IPS-20b (cell line): ENCODE measurements around the gene G3BP2.
"Not testable (repeated sequence)": the region's sequence is repeated elsewhere in the genome, so short reads cannot be mapped to it uniquely, and the experiment has no call there.

Experiments used
- H3K27ac ChIP-seq: one replicate; pipeline ENCODE4 v1.5.1; 2013; ENCODE audit warnings: low read length
- H3K27me3 ChIP-seq: 2 replicates; pipeline ENCODE4 v1.6.1; 2013; ENCODE audit warnings: mild to moderate bottlenecking, low read length, inconsistent platforms; ENCODE audit not compliant: insufficient read depth
- H3K36me3 ChIP-seq: 2 replicates; pipeline ENCODE4 v1.6.1; 2013; ENCODE audit warnings: low read depth, mild to moderate bottlenecking, inconsistent platforms, low read length, moderate library complexity; ENCODE audit not compliant: insufficient read depth
- H3K4me1 ChIP-seq: 2 replicates; pipeline ENCODE4 v1.6.1; 2013; ENCODE audit warnings: mild to moderate bottlenecking, control low read depth, inconsistent platforms, low read length, moderate library complexity; ENCODE audit not compliant: insufficient read depth
- H3K4me3 ChIP-seq: 2 replicates; pipeline ENCODE4 v1.5.1; 2013; ENCODE audit warnings: mild to moderate bottlenecking, low read length, inconsistent platforms
- H3K9ac ChIP-seq: 2 replicates; pipeline ENCODE4 v1.6.1; 2013; ENCODE audit warnings: low read depth, mild to moderate bottlenecking, inconsistent platforms, low read length, moderate library complexity
- H3K9me3 ChIP-seq: 2 replicates; pipeline ENCODE4 v1.6.1; 2013; ENCODE audit warnings: mild to moderate bottlenecking, low read depth, low read length, inconsistent platforms; ENCODE audit not compliant: insufficient read depth

G3BP2 gene

DNA sequence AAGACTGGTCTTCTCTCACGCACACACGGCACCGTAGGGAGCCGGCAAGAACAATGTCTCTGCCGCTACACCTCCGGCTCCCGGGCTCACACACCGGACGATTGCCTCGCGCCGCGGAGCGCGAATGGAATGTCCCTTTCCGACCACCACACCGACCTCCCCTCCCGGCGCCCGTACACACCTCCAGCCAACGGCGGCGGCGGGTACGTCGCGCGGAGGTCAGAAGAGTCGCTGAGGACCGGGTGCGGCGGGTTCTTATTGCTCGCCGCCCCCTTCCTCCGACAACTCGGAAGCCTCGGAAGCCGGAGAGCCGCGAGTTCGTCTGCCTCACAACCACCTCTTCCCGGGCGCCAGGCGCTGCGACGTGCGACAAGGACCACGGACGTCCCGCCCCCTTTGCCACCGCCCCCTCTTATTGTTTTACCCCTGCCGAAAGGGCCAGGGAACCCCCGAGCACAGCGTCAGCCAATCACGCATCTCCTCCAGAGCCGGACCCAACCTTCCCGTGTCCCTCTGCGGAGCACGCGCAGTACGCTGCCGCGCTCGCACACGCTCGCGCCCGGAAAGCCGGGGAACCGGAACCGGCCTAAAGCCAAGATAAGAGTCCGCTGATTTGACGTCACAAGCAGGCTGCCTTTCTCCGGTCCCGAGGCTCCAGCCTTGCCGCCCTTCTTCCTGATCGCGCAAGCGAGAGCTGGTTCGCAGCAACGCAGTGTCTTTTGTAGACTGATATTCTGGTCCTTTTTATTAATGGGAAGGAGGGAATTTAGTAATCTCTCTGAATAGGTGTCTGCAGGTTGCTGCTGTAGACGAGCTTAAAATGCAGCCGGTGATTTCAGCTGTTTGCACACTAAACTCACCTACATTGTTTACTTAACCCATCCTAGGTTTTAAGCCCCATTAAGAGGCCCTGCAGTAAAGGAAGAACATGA is at the start of gene G3BP2:
Gene G3BP2, minus strand, starts transcription at position 385 of the 932 bp plus-strand sequence. CDS start 11,386 bp downstream, outside the sequence.
- peak within 1 kb of the TSS; percentile 97 for H3K4me3 ChIP-seq
- peaks cover 30% of the 10 kb centered on the region for H3K4me1 ChIP-seq
- H3K9ac ChIP-seq = peak within 1 kb of the TSS; percentile 96
- peak within 1 kb of the TSS; percentile 91 for H3K27ac ChIP-seq
- no peaks in the 10 kb centered on the region for H3K27me3 ChIP-seq
- peaks cover 9% of the 10 kb centered on the region; the same call in 1 of the 2 replicates for H3K36me3 ChIP-seq
- no peaks in the 10 kb centered on the region for H3K9me3 ChIP-seq

DNA sequence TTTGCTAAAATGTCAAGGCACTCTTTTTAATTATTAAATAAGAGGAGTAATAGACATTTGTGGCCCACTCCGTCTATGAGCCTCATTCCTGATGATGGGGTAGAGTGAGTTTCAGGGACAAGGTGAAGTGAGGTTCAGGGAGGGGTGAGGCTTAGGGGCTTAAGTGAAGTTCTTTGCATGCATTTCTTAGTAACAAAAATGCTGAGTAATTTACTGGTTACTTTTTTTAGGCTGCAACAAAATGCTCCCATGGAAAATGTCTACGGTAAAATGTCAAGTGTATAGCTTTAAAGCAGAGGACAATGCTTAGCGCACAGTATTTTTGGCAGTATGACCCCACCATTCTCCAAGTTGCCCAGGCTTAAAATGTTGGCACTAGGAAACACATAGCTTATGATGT is 49.2 kb upstream of the G3BP2 start:
- Histone ChIP-seq H3K9me3 (no peaks in the 10 kb centered on the region), H3K27me3 (no peaks in the 10 kb centered on the region), H3K9ac (peak overlapping the region; percentile 98; the same call in 1 of the 2 replicates), H3K4me3 (peak overlapping the region; percentile 96), H3K36me3 (peaks cover 24% of the 10 kb centered on the region), H3K27ac (no peak overlapping the region), H3K4me1 (peaks cover 26% of the 10 kb centered on the region)

DNA sequence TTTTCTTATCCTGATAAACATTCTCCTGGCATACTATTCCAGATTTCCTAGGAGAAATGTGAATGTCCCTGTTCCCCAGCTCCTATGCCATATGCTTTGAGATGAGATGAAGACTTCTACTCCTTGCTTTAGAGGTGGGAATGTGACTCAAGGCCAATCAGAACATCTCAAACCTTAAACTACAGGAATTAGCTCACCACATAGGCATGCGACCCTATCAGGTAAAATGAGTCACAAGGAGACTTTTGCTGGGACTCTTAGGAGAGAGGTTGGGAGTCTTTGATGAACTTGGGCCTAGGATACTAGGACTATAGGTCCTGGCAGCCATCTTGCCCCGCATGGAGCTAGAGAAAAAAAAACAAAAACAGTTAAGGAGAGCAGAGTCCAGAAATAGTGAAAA is 45.3 kb upstream of the G3BP2 start:
- H3K27ac ChIP-seq = no peak overlapping the region
- H3K9me3 ChIP-seq = no peaks in the 10 kb centered on the region
- H3K4me1 ChIP-seq = peaks cover 26% of the 10 kb centered on the region
- no peaks in the 10 kb centered on the region for H3K27me3 ChIP-seq
- no peak overlapping the region for H3K9ac ChIP-seq
- H3K36me3 ChIP-seq = peaks cover 51% of the 10 kb centered on the region
- H3K4me3 ChIP-seq = no peak overlapping the region

DNA sequence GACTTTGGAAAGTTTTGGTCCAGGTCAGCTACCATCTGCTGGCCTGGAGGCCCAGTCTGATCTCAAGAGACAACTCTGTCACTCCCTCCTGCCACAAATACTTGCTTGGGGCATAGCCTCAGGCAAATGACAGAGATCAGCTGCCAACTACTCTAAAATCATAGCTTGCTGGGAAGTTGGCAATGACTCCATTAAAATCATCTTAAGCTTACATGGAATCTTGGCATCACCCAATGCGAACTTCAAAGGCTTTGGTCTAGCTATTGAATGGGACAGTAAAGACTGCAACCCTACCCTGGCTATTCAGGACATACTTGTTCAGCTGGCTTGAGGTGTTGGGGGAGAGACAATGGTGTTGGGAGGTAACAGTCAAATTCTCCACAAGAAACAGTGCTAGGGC is 44.2 kb upstream of the G3BP2 start:
- H3K27me3 ChIP-seq = no peaks in the 10 kb centered on the region
- no peak overlapping the region for H3K4me3 ChIP-seq
- peaks cover 60% of the 10 kb centered on the region for H3K36me3 ChIP-seq
- no peak overlapping the region for H3K9ac ChIP-seq
- H3K27ac ChIP-seq = no peak overlapping the region
- H3K4me1 ChIP-seq = peaks cover 20% of the 10 kb centered on the region; the same call in 1 of the 2 replicates
- no peaks in the 10 kb centered on the region for H3K9me3 ChIP-seq

DNA sequence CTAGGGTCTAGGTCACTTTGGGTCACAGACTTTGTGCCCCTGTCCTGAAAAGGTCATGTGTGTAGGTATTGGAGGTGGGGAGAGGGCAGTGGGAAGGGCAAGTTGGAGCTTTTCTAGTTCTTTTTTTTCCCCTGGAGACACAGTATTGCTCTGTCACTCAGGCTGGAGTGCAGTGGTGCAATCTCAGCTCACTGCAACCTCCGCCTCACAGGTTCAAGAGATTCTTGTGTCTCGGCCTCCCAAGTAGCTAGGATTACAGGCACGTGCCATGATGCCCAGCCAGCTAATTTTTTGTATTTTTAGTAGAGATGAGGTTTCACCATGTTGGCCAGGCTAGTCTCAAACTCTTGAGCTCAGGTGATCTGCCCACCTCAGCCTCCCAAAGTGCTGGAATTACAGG is 42.8 kb upstream of the G3BP2 start:
- H3K4me1 ChIP-seq = peaks cover 13% of the 10 kb centered on the region; the same call in 1 of the 2 replicates
- H3K9ac ChIP-seq, H3K9me3 ChIP-seq, H3K27me3 ChIP-seq, H3K4me3 ChIP-seq: not testable (repeated sequence)
- H3K27ac ChIP-seq = peak overlapping the region; percentile 46
- peaks cover 56% of the 10 kb centered on the region for H3K36me3 ChIP-seq

GRCh38 chr4:75715105-75715799 is 42.0 kb upstream of the G3BP2 start:
- Histone ChIP-seq H3K9me3 (no peaks in the 10 kb centered on the region), H3K4me1 (peaks cover 13% of the 10 kb centered on the region; the same call in 1 of the 2 replicates), H3K36me3 (peaks cover 62% of the 10 kb centered on the region), H3K27me3 (no peaks in the 10 kb centered on the region), H3K4me3 (no peak overlapping the region), H3K9ac (no peak overlapping the region), H3K27ac (peak overlapping the region; percentile 46)

- H3K27ac ChIP-seq = peak overlapping the region; percentile 46
These were observed 41.5 kb upstream of the G3BP2 start for GRCh38 chr4:75714704-75715103.

GRCh38 chr4:75714011-75714410 is 40.8 kb upstream of the G3BP2 start:
- no peaks in the 10 kb centered on the region for H3K27me3 ChIP-seq
- peaks cover 65% of the 10 kb centered on the region for H3K36me3 ChIP-seq
- H3K27ac ChIP-seq = no peak overlapping the region
- no peak overlapping the region for H3K4me3 ChIP-seq
- peaks cover 13% of the 10 kb centered on the region; the same call in 1 of the 2 replicates for H3K4me1 ChIP-seq
- no peaks in the 10 kb centered on the region for H3K9me3 ChIP-seq
- no peak overlapping the region for H3K9ac ChIP-seq

More at GRCh38 chr4:75714704-75715103, 41.5 kb upstream of the G3BP2 start:
- H3K4me3 ChIP-seq = no peak overlapping the region
- H3K9me3 ChIP-seq = no peaks in the 10 kb centered on the region
- H3K9ac ChIP-seq = no peak overlapping the region
- H3K4me1 ChIP-seq = peaks cover 13% of the 10 kb centered on the region; the same call in 1 of the 2 replicates
- no peaks in the 10 kb centered on the region for H3K27me3 ChIP-seq
- H3K36me3 ChIP-seq = peaks cover 67% of the 10 kb centered on the region

GRCh38 chr4:75710246-75710645 is 37.0 kb upstream of the G3BP2 start:
- Histone ChIP-seq H3K27ac (no peak overlapping the region), H3K9me3 (no peaks in the 10 kb centered on the region), H3K9ac (no peak overlapping the region)

DNA sequence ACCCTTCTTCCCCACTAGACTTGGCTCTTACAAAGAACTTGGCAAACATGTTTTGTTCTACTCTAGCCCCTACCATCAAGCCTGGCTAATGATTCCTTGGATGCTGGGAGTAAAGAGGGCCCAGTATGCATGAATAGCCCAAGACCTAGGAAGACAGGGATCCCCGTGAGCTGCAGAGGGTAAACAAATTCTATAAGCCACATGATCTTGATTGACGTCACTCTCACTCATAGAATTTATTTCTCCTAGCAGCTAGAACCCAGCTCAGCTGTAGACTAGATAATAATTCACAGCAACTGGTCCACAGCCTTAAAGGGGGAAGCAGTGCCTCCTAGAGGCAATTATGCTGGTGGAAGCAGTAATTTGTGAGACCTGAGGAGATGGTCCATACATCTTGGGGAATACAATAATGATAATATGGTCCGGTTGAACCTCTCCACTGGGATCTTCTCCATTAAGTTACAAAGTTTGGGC is 35.0 kb upstream of the G3BP2 start:
- Histone ChIP-seq H3K9me3 (no peaks in the 10 kb centered on the region), H3K4me3 (0 out of 2 replicates have a peak overlapping the region, but pooled peaks have one; percentile 3), H3K27ac (no peak overlapping the region), H3K27me3 (no peaks in the 10 kb centered on the region), H3K36me3 (peaks cover 30% of the 10 kb centered on the region; the same call in 1 of the 2 replicates), H3K9ac (peak overlapping the region; percentile 12; the same call in 1 of the 2 replicates), H3K4me1 (peaks cover 30% of the 10 kb centered on the region)

More at GRCh38 chr4:75710246-75710645, 37.0 kb upstream of the G3BP2 start:
- no peak overlapping the region for H3K4me3 ChIP-seq
- no peaks in the 10 kb centered on the region for H3K27me3 ChIP-seq
- peaks cover 28% of the 10 kb centered on the region for H3K4me1 ChIP-seq
- H3K36me3 ChIP-seq = peaks cover 44% of the 10 kb centered on the region; the same call in 1 of the 2 replicates

DNA sequence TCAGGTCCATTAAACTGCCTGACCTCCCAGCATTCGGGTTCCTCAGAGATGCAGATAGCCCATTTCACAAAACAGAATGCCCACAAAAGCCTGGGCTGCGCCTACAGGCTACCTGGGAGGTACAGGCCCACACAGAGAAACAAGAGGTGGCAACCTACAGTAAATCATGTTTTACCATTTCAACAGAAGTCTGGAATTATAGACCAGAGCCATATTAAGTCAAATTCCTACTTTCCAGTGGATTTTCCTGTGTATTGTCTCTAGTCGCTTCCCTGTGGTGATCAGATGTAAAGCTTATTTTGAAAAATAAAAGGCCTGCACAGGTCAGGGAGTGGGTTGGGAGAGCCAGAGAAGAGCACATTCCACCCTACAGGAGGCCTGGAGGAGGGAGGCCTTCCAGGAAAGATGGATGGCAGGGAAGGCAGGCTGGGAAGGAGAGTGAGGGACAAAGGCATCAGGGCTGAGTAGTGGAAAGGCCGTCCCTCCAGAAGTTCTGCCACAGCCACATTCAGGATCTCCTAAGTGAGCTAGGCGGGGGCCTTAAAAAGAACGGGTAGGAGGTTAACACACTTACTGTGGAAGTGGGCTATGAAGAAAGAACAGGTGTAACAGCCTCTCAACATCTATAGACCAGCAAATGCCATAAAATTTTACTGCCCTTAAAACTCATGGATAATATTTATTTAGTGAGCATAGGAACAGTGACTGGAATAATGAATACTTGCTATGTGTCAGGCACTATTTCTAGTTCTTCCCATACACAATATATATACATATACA is 32.2 kb upstream of the G3BP2 start:
- Histone ChIP-seq H3K36me3 (peaks cover 14% of the 10 kb centered on the region; the same call in 1 of the 2 replicates), H3K27me3 (no peaks in the 10 kb centered on the region), H3K4me1 (peaks cover 38% of the 10 kb centered on the region), H3K4me3 (peak overlapping the region; percentile 12; the same call in 1 of the 2 replicates), H3K9ac (peak overlapping the region; percentile 78), H3K27ac (peak overlapping the region; percentile 92), H3K9me3 (no peaks in the 10 kb centered on the region)
